K562 (cell line): Measurements from ENCODE around the gene MRPL27. TPM values are rescaled to one million over a fixed set of nuclear protein-coding genes. Genes with fewer than 3 reads are reported as not detected.

Source experiments
- ATF7 ChIP-seq: fragments of 450-650 bp; IDR thresholded peaks from 2 replicates; pipeline ENCODE4 v1.7.1; 2014; ENCODE audit warnings: mild to moderate bottlenecking, moderate library complexity
- CBFA2T2 ChIP-seq: fragments of 450-650 bp; conservative IDR thresholded peaks from 2 replicates; pipeline ENCODE4 v1.6.1; 2017; ENCODE audit warnings: mild to moderate bottlenecking
- CEBPG ChIP-seq, 3 experiments: fragments of 200-800 bp in 1 of 3; sonication (Bioruptor generic) in 1 of 3; sonication (generic) in 1 of 3; formaldehyde crosslinking in 1 of 3; IDR thresholded peaks in 2 of 3; conservative IDR thresholded peaks in 1 of 3; 2 replicates each; pipeline versions ENCODE4 v1.6.1 to v1.8.0; 2016 to 2022; ENCODE audit warnings: missing compliant biosample characterization in 2 of 3, missing genetic modification characterization in 2 of 3, mild to moderate bottlenecking in 1 of 3, missing genetic modification reagents in 1 of 3
- CHD1 ChIP-seq: fragments of 200-600 bp; sonication (generic); IDR thresholded peaks from one replicate; pipeline ENCODE4 v1.6.1; 2012; ENCODE audit warnings: mild to moderate bottlenecking, moderate library complexity, low read length, inconsistent platforms
- EP400 ChIP-seq: fragments of 450-650 bp; IDR thresholded peaks from 2 replicates; pipeline ENCODE4 v1.6.1; 2017; ENCODE audit warnings: antibody characterized with exemption, mild to moderate bottlenecking, moderate library complexity
- HDAC2 ChIP-seq: fragments of 450-650 bp; IDR thresholded peaks from 2 replicates; pipeline ENCODE4 v1.6.1; 2016; ENCODE audit warnings: mild to moderate bottlenecking
- HDGF ChIP-seq: fragments of 450-650 bp; IDR thresholded peaks from 2 replicates; pipeline ENCODE4 v1.6.1; 2016
- KAT7 ChIP-seq: sonication (generic); formaldehyde crosslinking; IDR thresholded peaks from 2 replicates; pipeline ENCODE4 v1.8.0; 2022; ENCODE audit warnings: missing genetic modification reagents, mild to moderate bottlenecking, borderline replicate concordance
- KDM5B ChIP-seq: fragments of 200-600 bp; sonication (generic); IDR thresholded peaks from 2 replicates; pipeline ENCODE4 v1.6.1; 2012; ENCODE audit warnings: low read depth, mild to moderate bottlenecking, moderate library complexity, low read length, control low read depth, inconsistent platforms; ENCODE audit not compliant: insufficient replicate concordance
- NFATC3 ChIP-seq: fragments of 450-650 bp; IDR thresholded peaks from 2 replicates; pipeline ENCODE4 v1.6.1; 2017; ENCODE audit warnings: mild to moderate bottlenecking
- NR2C2 ChIP-seq, 2 experiments: fragments of 200-800 bp in 1 of 2; sonication (Bioruptor generic) in 1 of 2; sonication (generic) in 1 of 2; formaldehyde crosslinking in 1 of 2; IDR thresholded peaks; 2 replicates each; pipeline versions ENCODE4 v1.6.1 to v1.8.0; 2016 to 2022; ENCODE audit warnings: mild to moderate bottlenecking in 1 of 2, missing compliant biosample characterization in 1 of 2, missing genetic modification characterization in 1 of 2, missing genetic modification reagents in 1 of 2
- PHF8 ChIP-seq: fragments of 200-600 bp; sonication (generic); IDR thresholded peaks from 2 replicates; pipeline ENCODE4 v1.6.1; 2012; ENCODE audit warnings: mixed run types, mild to moderate bottlenecking, inconsistent platforms, low read length, moderate library complexity, borderline replicate concordance
- SIN3A ChIP-seq, 2 experiments: fragments of 150-350 bp in 1 of 2; IDR thresholded peaks; 2 replicates each; pipeline ENCODE4 v1.6.1; 2011 to 2016; ENCODE audit warnings: borderline replicate concordance in 2 of 2, low read depth in 2 of 2, low read length in 2 of 2, mild to moderate bottlenecking in 2 of 2, moderate library complexity in 2 of 2; ENCODE audit not compliant: control insufficient read depth in 1 of 2
- SMAD1 ChIP-seq: fragments of 150-350 bp; IDR thresholded peaks from 2 replicates; pipeline ENCODE4 v1.6.1; 2014; ENCODE audit warnings: low read length, low read depth; ENCODE audit not compliant: partially characterized antibody
- ZBTB1 ChIP-seq: sonication (generic); formaldehyde crosslinking; IDR thresholded peaks from 2 replicates; pipeline ENCODE4 v1.8.1; 2023; ENCODE audit warnings: missing genetic modification reagents, low read depth, mild to moderate bottlenecking, borderline replicate concordance
- ZBTB7A ChIP-seq: IDR thresholded peaks from 2 replicates; pipeline ENCODE4 v1.6.1; 2011; ENCODE audit warnings: low read depth, mild to moderate bottlenecking, low read length, moderate library complexity, borderline replicate concordance; ENCODE audit not compliant: control insufficient read depth
- ZNF354B ChIP-seq: fragments of 250-450 bp; sonication (Bioruptor Pico); IDR thresholded peaks from 2 replicates; pipeline ENCODE4 v1.4.0; 2020
- ZNF766 ChIP-seq: fragments of 200-800 bp; sonication (Bioruptor generic); conservative IDR thresholded peaks from 2 replicates; pipeline ENCODE4 v1.6.1; 2016; ENCODE audit warnings: missing genetic modification characterization, missing compliant biosample characterization
- polyA plus RNA-seq, 8 experiments: library from polyadenylated mRNA; depleted of rRNA in 4 of 8; stranded (reverse) in 5 of 8; unstranded in 3 of 8; fragments of >200 nt; fragmentation: Nextera tagmentation in 2 of 8; fragmentation: Illumina TruSeq in 1 of 8; extraction: Ambion mirVana in 2 of 8; extraction: Trizol in 1 of 8; gene quantifications; 2 replicates each; pipeline versions ENCODE4 v1.2.1 to v1.2.3, GENCODE V29; 2011 to 2014; ENCODE audit warnings: inconsistent platforms in 1 of 8, missing spikeins in 1 of 8
- total RNA-seq, 7 experiments: library from RNA; depleted of rRNA in 6 of 7; stranded (reverse); fragments of >200 nt in 6 of 7; fragmentation: Illumina TruSeq in 2 of 7; extraction: Trizol in 2 of 7; gene quantifications; 2 replicates each; pipeline versions ENCODE4 v1.2.1 to v1.2.3, GENCODE V29; 2011 to 2021; ENCODE audit warnings: low replicate concordance in 1 of 7
- TF ChIP-seq, protein P1 (sequence below): fragments of 250-450 bp; sonication (Bioruptor Pico); IDR thresholded peaks from 2 replicates; pipeline ENCODE4 v1.4.0; 2020
- TF ChIP-seq, protein P2 (sequence below): fragments of 450-650 bp; formaldehyde crosslinking; IDR thresholded peaks from 2 replicates; pipeline ENCODE4 v1.4.0; 2022; ENCODE audit warnings: missing genetic modification characterization

The MRPL27 gene
- total and polyA plus RNA-seq, 9 of the 15 experiments (the other 6 are each of a cell fraction or from before 2014, with no cell fraction given): 96.3 to 401 (median 142) TPM

DNA sequence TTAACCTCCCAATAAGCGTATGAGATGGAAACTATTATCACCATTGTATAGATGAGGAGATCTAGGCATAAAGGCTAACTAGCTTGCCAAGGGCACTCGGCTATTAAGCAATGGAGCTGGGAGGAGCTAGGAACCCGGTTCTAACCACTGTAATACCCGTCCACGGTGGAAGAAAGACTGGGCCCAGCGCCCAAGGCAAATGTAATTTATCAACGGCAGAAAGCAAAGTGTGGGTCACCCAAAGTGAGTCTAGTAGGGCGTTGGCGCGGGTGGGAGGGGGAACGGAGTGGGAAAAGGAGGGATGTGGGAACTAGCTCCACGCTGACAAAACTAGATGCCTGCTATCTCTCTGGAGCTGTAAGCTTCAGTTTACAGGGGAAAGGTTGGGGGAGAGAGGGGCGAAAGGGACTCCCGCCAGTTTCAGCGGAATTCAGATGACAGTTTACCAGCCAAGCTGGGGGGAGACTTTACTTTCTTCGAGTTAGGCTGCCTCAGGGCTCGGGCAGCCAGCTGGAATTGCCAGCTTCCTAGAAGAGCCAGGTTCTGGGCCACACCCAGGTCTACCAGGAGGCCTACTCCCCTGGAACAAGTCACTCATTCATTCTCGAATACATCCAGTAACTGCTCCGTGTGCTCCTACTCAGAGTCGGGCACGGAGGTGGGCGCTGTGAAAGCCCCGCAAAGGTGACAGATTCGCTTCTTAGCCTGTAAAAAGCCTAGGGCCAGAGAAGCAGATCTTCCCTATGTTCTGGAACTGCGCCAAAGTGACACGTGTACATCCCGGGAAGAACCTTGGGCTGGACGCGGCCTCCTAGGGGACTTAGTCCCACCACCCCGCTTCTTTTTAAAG lies 23.5 kb upstream of the MRPL27 start (continued):
- TF ChIP-seq ATF7 (no peak), KAT7 (CRISPR knock-in tag) (peak; percentile 40; the same call in 1 of the 2 replicates), EP400 (no peak), ZNF354B (CRISPR knock-in tag) (no peak), SMAD1 (no peak), NR2C2 (CRISPR knock-in tag; IDR thresholded peaks at IDR 0.05) (no peak), NR2C2 (tag; IDR thresholded peaks at IDR 0.05) (no peak), ZNF766 (CRISPR knock-in tag) (no peak), CHD1 (peak; percentile 58), ZBTB7A (no peak), CBFA2T2 (no peak), ZBTB1 (no peak), HDAC2 (no peak), HDGF (no peak), CEBPG (CRISPR knock-in tag; IDR thresholded peaks at IDR 0.05) (no peak), CEBPG (tag; conservative IDR thresholded peaks at IDR 0.05 in 1 of 2, IDR thresholded peaks at IDR 0.05 in 1 of 2) (peak; percentile 50 to 78; a peak in 3 of 4 replicates), PHF8 (no peak), NFATC3 (no peak), KDM5B (no peak), SIN3A (IDR thresholded peaks at IDR 0.05; ENCODE audit: borderline replicate concordance in 2 of 2, control insufficient read depth in 1 of 2, low read depth in 2 of 2, low read length in 2 of 2) (peak in 1 of 2 experiments; percentile 42; a peak in 1 of 4 replicates)
- TF ChIP-seq, protein P1, sequence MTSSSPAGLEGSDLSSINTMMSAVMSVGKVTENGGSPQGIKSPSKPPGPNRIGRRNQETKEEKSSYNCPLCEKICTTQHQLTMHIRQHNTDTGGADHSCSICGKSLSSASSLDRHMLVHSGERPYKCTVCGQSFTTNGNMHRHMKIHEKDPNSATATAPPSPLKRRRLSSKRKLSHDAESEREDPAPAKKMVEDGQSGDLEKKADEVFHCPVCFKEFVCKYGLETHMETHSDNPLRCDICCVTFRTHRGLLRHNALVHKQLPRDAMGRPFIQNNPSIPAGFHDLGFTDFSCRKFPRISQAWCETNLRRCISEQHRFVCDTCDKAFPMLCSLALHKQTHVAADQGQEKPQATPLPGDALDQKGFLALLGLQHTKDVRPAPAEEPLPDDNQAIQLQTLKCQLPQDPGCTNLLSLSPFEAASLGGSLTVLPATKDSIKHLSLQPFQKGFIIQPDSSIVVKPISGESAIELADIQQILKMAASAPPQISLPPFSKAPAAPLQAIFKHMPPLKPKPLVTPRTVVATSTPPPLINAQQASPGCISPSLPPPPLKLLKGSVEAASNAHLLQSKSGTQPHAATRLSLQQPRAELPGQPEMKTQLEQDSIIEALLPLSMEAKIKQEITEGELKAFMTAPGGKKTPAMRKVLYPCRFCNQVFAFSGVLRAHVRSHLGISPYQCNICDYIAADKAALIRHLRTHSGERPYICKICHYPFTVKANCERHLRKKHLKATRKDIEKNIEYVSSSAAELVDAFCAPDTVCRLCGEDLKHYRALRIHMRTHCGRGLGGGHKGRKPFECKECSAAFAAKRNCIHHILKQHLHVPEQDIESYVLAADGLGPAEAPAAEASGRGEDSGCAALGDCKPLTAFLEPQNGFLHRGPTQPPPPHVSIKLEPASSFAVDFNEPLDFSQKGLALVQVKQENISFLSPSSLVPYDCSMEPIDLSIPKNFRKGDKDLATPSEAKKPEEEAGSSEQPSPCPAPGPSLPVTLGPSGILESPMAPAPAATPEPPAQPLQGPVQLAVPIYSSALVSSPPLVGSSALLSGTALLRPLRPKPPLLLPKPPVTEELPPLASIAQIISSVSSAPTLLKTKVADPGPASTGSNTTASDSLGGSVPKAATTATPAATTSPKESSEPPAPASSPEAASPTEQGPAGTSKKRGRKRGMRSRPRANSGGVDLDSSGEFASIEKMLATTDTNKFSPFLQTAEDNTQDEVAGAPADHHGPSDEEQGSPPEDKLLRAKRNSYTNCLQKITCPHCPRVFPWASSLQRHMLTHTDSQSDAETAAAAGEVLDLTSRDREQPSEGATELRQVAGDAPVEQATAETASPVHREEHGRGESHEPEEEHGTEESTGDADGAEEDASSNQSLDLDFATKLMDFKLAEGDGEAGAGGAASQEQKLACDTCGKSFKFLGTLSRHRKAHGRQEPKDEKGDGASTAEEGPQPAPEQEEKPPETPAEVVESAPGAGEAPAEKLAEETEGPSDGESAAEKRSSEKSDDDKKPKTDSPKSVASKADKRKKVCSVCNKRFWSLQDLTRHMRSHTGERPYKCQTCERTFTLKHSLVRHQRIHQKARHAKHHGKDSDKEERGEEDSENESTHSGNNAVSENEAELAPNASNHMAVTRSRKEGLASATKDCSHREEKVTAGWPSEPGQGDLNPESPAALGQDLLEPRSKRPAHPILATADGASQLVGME (CRISPR knock-in tag): no peak
- TF ChIP-seq, protein P2, sequence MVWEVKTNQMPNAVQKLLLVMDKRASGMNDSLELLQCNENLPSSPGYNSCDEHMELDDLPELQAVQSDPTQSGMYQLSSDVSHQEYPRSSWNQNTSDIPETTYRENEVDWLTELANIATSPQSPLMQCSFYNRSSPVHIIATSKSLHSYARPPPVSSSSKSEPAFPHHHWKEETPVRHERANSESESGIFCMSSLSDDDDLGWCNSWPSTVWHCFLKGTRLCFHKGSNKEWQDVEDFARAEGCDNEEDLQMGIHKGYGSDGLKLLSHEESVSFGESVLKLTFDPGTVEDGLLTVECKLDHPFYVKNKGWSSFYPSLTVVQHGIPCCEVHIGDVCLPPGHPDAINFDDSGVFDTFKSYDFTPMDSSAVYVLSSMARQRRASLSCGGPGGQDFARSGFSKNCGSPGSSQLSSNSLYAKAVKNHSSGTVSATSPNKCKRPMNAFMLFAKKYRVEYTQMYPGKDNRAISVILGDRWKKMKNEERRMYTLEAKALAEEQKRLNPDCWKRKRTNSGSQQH (CRISPR knock-in tag): peak; percentile 88
